H1 (cell line): ENCODE results near the gene CFAP61. TPM values are rescaled to one million over a fixed set of nuclear protein-coding genes. Genes with fewer than 3 reads are reported as not detected.

ENCODE experiments used
- CTCF ChIA-PET: fragments of 300-600 bp; sonication (Branson Sonifier 250); formaldehyde crosslinking; loops from one replicate; lab custom pipeline; 2021; ENCODE audit not compliant: partially characterized antibody; lab: Charles Lee
- POLR2A ChIA-PET: fragments of 300-600 bp; sonication (Branson Sonifier 250); formaldehyde crosslinking; loops from one replicate; lab custom pipeline; 2021; ENCODE audit warnings: inconsistent platforms; ENCODE audit not compliant: partially characterized antibody; lab: Charles Lee
- DNase-seq, 2 experiments: peaks; one replicate each; pipeline versions ENCODE4 v3.0.0 to v3.0.0-alpha.2; 2010 to 2022; ENCODE audit warnings: low spot score in 2 of 2, low read depth in 1 of 2, mixed read lengths in 1 of 2
- FAIRE-seq: peaks from 2 replicates; lab custom pipeline; 2011; peaks lifted over from hg19 to GRCh38; lab: Jason Lieb, UNC
- H2AFZ ChIP-seq: 2 replicates; pipeline ENCODE4 v1.8.1; 2012; ENCODE audit warnings: low read length, inconsistent platforms
- H2AK5ac ChIP-seq: 2 replicates; pipeline ENCODE4 v1.6.1; 2013; ENCODE audit warnings: low read depth, low read length
- H2BK120ac ChIP-seq: replicated peaks from 2 replicates; pipeline ENCODE3; 2013; ENCODE audit warnings: low read depth, low read length, inconsistent platforms
- H2BK12ac ChIP-seq: 2 replicates; pipeline ENCODE4 v1.6.1; 2013; ENCODE audit warnings: low read depth, low read length
- H2BK15ac ChIP-seq: 2 replicates; pipeline ENCODE4 v1.6.1; 2013; ENCODE audit warnings: low read length
- H2BK20ac ChIP-seq: 2 replicates; pipeline ENCODE4 v1.6.1; 2013; ENCODE audit warnings: low read length
- H2BK5ac ChIP-seq: 2 replicates; pipeline ENCODE4 v1.6.1; 2013; ENCODE audit warnings: low read depth, low read length
- H3K14ac ChIP-seq: 2 replicates; pipeline ENCODE4 v1.6.1; 2013; ENCODE audit warnings: inconsistent platforms; ENCODE audit not compliant: insufficient read length
- H3K18ac ChIP-seq: 2 replicates; pipeline ENCODE4 v1.6.1; 2013; ENCODE audit warnings: low read length; ENCODE audit errors: extremely low read depth
- H3K23ac ChIP-seq: 2 replicates; pipeline ENCODE4 v1.6.1; 2013; ENCODE audit warnings: inconsistent platforms; ENCODE audit not compliant: insufficient read length
- H3K23me2 ChIP-seq: 2 replicates; pipeline ENCODE4 v1.6.1; 2013; ENCODE audit warnings: low read depth, low read length
- H3K27ac ChIP-seq: 2 replicates; pipeline ENCODE4 v1.6.1; 2011; ENCODE audit warnings: low read depth, low read length, inconsistent platforms
- H3K27me3 ChIP-seq, 4 experiments: replicated peaks in 1 of 4; 1 replicate in 1 of 4; 2 replicates in 3 of 4; pipeline versions ENCODE4 v1.6.1 to v1.8.1; 2011 to 2013; ENCODE audit warnings: low read length in 3 of 4, mild to moderate bottlenecking in 3 of 4, inconsistent platforms in 2 of 4, mixed read lengths in 2 of 4, moderate library complexity in 1 of 4; ENCODE audit not compliant: control insufficient read depth in 3 of 4, insufficient read depth in 3 of 4; ENCODE audit errors: extremely low read depth in 1 of 4
- H3K36me3 ChIP-seq, 4 experiments: 2 replicates each; pipeline versions ENCODE4 v1.6.1 to v1.8.1; 2011 to 2013; ENCODE audit warnings: mild to moderate bottlenecking in 4 of 4, low read length in 3 of 4, moderate library complexity in 2 of 4, control low read depth in 1 of 4, inconsistent platforms in 1 of 4; ENCODE audit not compliant: insufficient read depth in 4 of 4, control insufficient read depth in 2 of 4
- H3K4ac ChIP-seq: replicated peaks from 2 replicates; pipeline ENCODE3; 2013; ENCODE audit warnings: low read length, low read depth, mixed read lengths, inconsistent platforms; ENCODE audit not compliant: insufficient read length
- H3K4me1 ChIP-seq, 4 experiments: replicated peaks in 1 of 4; 1 replicate in 1 of 4; 2 replicates in 3 of 4; pipeline versions ENCODE4 v1.6.1 to v1.8.1; 2011 to 2013; ENCODE audit warnings: low read length in 3 of 4, inconsistent platforms in 2 of 4, mixed read lengths in 1 of 4; ENCODE audit not compliant: insufficient read depth in 4 of 4, control insufficient read depth in 3 of 4
- H3K4me2 ChIP-seq, 2 experiments: 2 replicates each; pipeline versions ENCODE4 v1.6.1 to v1.8.1; 2011 to 2013; ENCODE audit warnings: low read depth in 2 of 2, low read length in 2 of 2, control low read depth in 1 of 2, inconsistent platforms in 1 of 2, mild to moderate bottlenecking in 1 of 2; ENCODE audit not compliant: insufficient read depth in 1 of 2
- H3K4me3 ChIP-seq, 4 experiments: fragments of 200-600, 300-600 bp in 1 of 4; sonication (generic), shearing (Covaris generic), sonication (Bioruptor Twin) in 1 of 4; 2 replicates each; pipeline versions ENCODE4 v1.5.1 to v1.8.1; 2011 to 2016; ENCODE audit warnings: low read length in 4 of 4, low read depth in 3 of 4, control low read depth in 2 of 4, inconsistent platforms in 2 of 4, mild to moderate bottlenecking in 2 of 4, mixed read lengths in 1 of 4, moderate library complexity in 1 of 4; ENCODE audit not compliant: insufficient read depth in 2 of 4; ENCODE audit errors: extremely low read depth in 1 of 4
- H3K56ac ChIP-seq: replicated peaks from 2 replicates; pipeline ENCODE3; 2013; ENCODE audit warnings: low read depth, mild to moderate bottlenecking, mixed read lengths, low read length, inconsistent platforms; ENCODE audit not compliant: insufficient read length
- H3K79me1 ChIP-seq: 2 replicates; pipeline ENCODE4 v1.6.1; 2013; ENCODE audit warnings: low read depth, low read length, control low read depth
- H3K79me2 ChIP-seq, 2 experiments: 2 replicates each; pipeline versions ENCODE4 v1.6.1 to v1.8.1; 2012 to 2013; ENCODE audit warnings: low read length in 2 of 2, mild to moderate bottlenecking in 2 of 2, inconsistent platforms in 1 of 2; ENCODE audit not compliant: insufficient read depth in 2 of 2, control insufficient read depth in 1 of 2
- H3K9ac ChIP-seq, 4 experiments: replicated peaks in 1 of 4; 1 replicate in 1 of 4; 2 replicates in 3 of 4; pipeline versions ENCODE4 v1.6.1 to v1.8.1; 2011 to 2013; ENCODE audit warnings: low read depth in 3 of 4, low read length in 3 of 4, control low read depth in 2 of 4, mild to moderate bottlenecking in 2 of 4, moderate library complexity in 2 of 4, inconsistent platforms in 1 of 4; ENCODE audit errors: extremely low read depth in 1 of 4
- H3K9me3 ChIP-seq, 2 experiments: 2 replicates each; pipeline versions ENCODE4 v1.6.1 to v1.8.1; 2012 to 2013; ENCODE audit warnings: mild to moderate bottlenecking in 2 of 2, moderate library complexity in 2 of 2, control low read depth in 1 of 2, inconsistent platforms in 1 of 2, low read depth in 1 of 2, low read length in 1 of 2, mixed read lengths in 1 of 2; ENCODE audit not compliant: insufficient read depth in 2 of 2
- H4K20me1 ChIP-seq, 2 experiments: replicated peaks in 1 of 2; 2 replicates each; pipeline versions ENCODE3 to v1.8.1; 2011 to 2013; ENCODE audit warnings: inconsistent platforms in 2 of 2, low read length in 2 of 2, mild to moderate bottlenecking in 1 of 2; ENCODE audit not compliant: insufficient read depth in 2 of 2, control insufficient read depth in 1 of 2
- H4K5ac ChIP-seq: 2 replicates; pipeline ENCODE4 v1.6.1; 2013; ENCODE audit warnings: low read length, low read depth, mixed read lengths, inconsistent platforms; ENCODE audit not compliant: insufficient read length
- H4K8ac ChIP-seq: 2 replicates; pipeline ENCODE4 v1.8.0; 2013; ENCODE audit warnings: mild to moderate bottlenecking, moderate library complexity, low read length, inconsistent platforms; ENCODE audit not compliant: insufficient read depth; ENCODE audit errors: extremely low read depth
- H4K91ac ChIP-seq: replicated peaks from 2 replicates; pipeline ENCODE3; 2013; ENCODE audit warnings: low read length, mixed read lengths, inconsistent platforms; ENCODE audit not compliant: insufficient read length
- CBX5 ChIP-seq: fragments of 300-800, 300-1000 bp; sonication (generic); IDR thresholded peaks from 2 replicates; pipeline ENCODE4 v1.7.1; 2016; ENCODE audit warnings: antibody characterized with exemption, low read length, low read depth
- EGR1 ChIP-seq: IDR thresholded peaks from 2 replicates; pipeline ENCODE4 v1.6.1; 2011; ENCODE audit warnings: low read depth, low read length, borderline replicate concordance
- HDAC6 ChIP-seq: IDR thresholded peaks from one replicate; pipeline ENCODE4 v1.7.1; 2012; ENCODE audit warnings: low read depth, mild to moderate bottlenecking, inconsistent platforms, low read length, moderate library complexity
- JUN ChIP-seq: IDR thresholded peaks from 2 replicates; pipeline ENCODE4 v1.6.1; 2011; ENCODE audit warnings: low read depth, mild to moderate bottlenecking, improper control_type of control experiment, low read length
- MAX ChIP-seq: IDR thresholded peaks from 2 replicates; pipeline ENCODE4 v1.6.1; 2012; ENCODE audit warnings: inconsistent platforms
- RAD21 ChIP-seq, 2 experiments: IDR thresholded peaks in 1 of 2; conservative IDR thresholded peaks in 1 of 2; 2 replicates each; pipeline ENCODE4 v1.6.1; 2011; ENCODE audit warnings: low read depth in 2 of 2, low read length in 2 of 2, improper control_type of control experiment in 1 of 2, inconsistent platforms in 1 of 2, mild to moderate bottlenecking in 1 of 2, moderate library complexity in 1 of 2
- SIN3A ChIP-seq, 2 experiments: IDR thresholded peaks in 1 of 2; conservative IDR thresholded peaks in 1 of 2; 2 replicates each; pipeline ENCODE4 v1.6.1; 2011 to 2012; ENCODE audit warnings: low read length in 2 of 2, improper control_type of control experiment in 1 of 2, low read depth in 1 of 2, mild to moderate bottlenecking in 1 of 2
- SP4 ChIP-seq: IDR thresholded peaks from 2 replicates; pipeline ENCODE4 v1.6.1; 2012; ENCODE audit warnings: low read length, inconsistent platforms
- TAF1 ChIP-seq: IDR thresholded peaks from 2 replicates; pipeline ENCODE4 v1.6.1; 2011; ENCODE audit warnings: mild to moderate bottlenecking, low read depth, low read length
- TCF12 ChIP-seq: IDR thresholded peaks from 2 replicates; pipeline ENCODE4 v1.6.1; 2011; ENCODE audit warnings: low read depth, mild to moderate bottlenecking, low read length
- USF2 ChIP-seq: IDR thresholded peaks from 2 replicates; pipeline ENCODE4 v1.6.1; 2011; ENCODE audit warnings: low read length, improper control_type of control experiment
- WGBS, 2 experiments: shearing (Covaris generic) in 1 of 2; methylation state at CpG; one replicate each; pipeline versions ENCODE4 v1.1.6 to v1.1.7; 2013 to 2015; ENCODE audit warnings: low lambda C conversion rate in 2 of 2, mixed read lengths in 2 of 2, inconsistent platforms in 1 of 2, low coverage in 1 of 2, missing lambda C conversion rate in 1 of 2; ENCODE audit not compliant: insufficient replicate concordance in 2 of 2, insufficient coverage in 1 of 2, insufficient read length in 1 of 2; ENCODE audit errors: extremely low coverage in 1 of 2, missing lambda C conversion rate in 1 of 2; 5-methylcytosine and 5-hydroxymethylcytosine counted together
- polyA plus RNA-seq, 7 experiments: library from polyadenylated mRNA; depleted of rRNA in 3 of 7; stranded (reverse) in 5 of 7; unstranded in 2 of 7; fragments of >200 nt in 5 of 7; fragments of 200-250 nt in 2 of 7; gene quantifications; 1 replicate in 5 of 7; 2 replicates in 1 of 7; 4 replicates in 1 of 7; pipeline versions ENCODE4 v1.2.1 to v1.2.3, GENCODE V29; 2011 to 2013; ENCODE audit warnings: missing spikeins in 2 of 7, mixed read lengths in 2 of 7
- total RNA-seq: library from RNA; stranded (reverse); fragmentation: NEBNext Ultra II Directional; extraction: Animal tissue kit (Norgen Biotek cat#: 25700); gene quantifications from 2 replicates; pipeline ENCODE4 v1.2.1, GENCODE V29; 2021

CFAP61 gene
- total and polyA plus RNA-seq, 2 of the 8 experiments (the other 6 are each of a cell fraction or from before 2014, with no cell fraction given): 0.29 to 0.61 TPM

GRCh38 chr20:20199361-20200160, 147.2 kb downstream of the CFAP61 start:
- FAIRE-seq (no peak), DNase-seq (no peak)
- Histone ChIP-seq H3K9me3 (no peaks in the 10 kb centered on the region), H4K91ac (no peak overlapping the region), H2AK5ac (no peak overlapping the region), H2BK12ac (no peak overlapping the region), H3K9ac (no peak overlapping the region), H2BK20ac (no peak overlapping the region), H3K27ac (no peak overlapping the region), H3K4ac (no peak overlapping the region), H3K56ac (no peak overlapping the region), H3K23me2 (no peaks in the 10 kb centered on the region), H2AFZ (peak overlapping the region; percentile 88), H2BK5ac (no peak overlapping the region), H2BK120ac (no peak overlapping the region), H3K27me3 (no peaks in the 10 kb centered on the region), H4K8ac (no peak overlapping the region), H4K20me1 (no peaks in the 10 kb centered on the region), H3K4me3 (no peak overlapping the region), H3K36me3 (no peaks in the 10 kb centered on the region), H3K14ac (no peak overlapping the region), H2BK15ac (no peak overlapping the region), H3K79me2 (no peaks in the 10 kb centered on the region), H3K4me1 (peaks cover 4 to 12% (median 5%) of the 10 kb centered on the region in 4 experiments; a peak in 6 of 7 replicates), H3K23ac (no peak overlapping the region), H3K79me1 (no peaks in the 10 kb centered on the region), H4K5ac (no peak overlapping the region), H3K18ac (no peak overlapping the region), H3K4me2 (peak overlapping the region in 1 of 2 experiments; percentile 24; a peak in 1 of 4 replicates)
- 86% methylated on average over 24 of the region's 24 CpGs; no CpG with 5 or more reads in 1 of the 2 experiments for WGBS, 2 experiments
- ChIA-PET POLR2A (interaction anchor here (0.6 kb wide), 1 partner anchor 61 kb away, joined by 3 read pairs; no protein-coding TSS in a partner anchor), CTCF (interaction anchor here (0.6 to 1.4 kb wide), 3 partner anchors 8 to 93 kb away, joined by 3 to 4 read pairs (median 3); no protein-coding TSS in a partner anchor)
- TF ChIP-seq HDAC6 (no peak), SIN3A (conservative IDR thresholded peaks at IDR 0.05 in 1 of 2, IDR thresholded peaks at IDR 0.05 in 1 of 2; ENCODE audit: low read depth in 1 of 2, low read length in 2 of 2) (no peak), MAX (no peak), TAF1 (no peak), CBX5 (no peak), EGR1 (no peak), JUN (no peak), SP4 (no peak), RAD21 (IDR thresholded peaks at IDR 0.05 in 1 of 2, conservative IDR thresholded peaks at IDR 0.05 in 1 of 2; ENCODE audit: low read depth in 2 of 2, low read length in 2 of 2) (no peak), TCF12 (no peak), USF2 (no peak)
